HG02642 (cell line): ENCODE results near the gene UQCC2.

Experiments
- ATAC-seq: cut with Tn5 transposase; IDR thresholded peaks from one replicate; pipeline ENCODE4 v1.9.1; 2021; ENCODE audit warnings: mild to moderate bottlenecking; ENCODE audit not compliant: unreplicated experiment, poor library complexity

UQCC2 gene

GRCh38 chr6:33679761-33680160, 31.7 kb downstream of the UQCC2 start:
- ATAC-seq, result no peak

- no peak for ATAC-seq
These were observed 32.5 kb downstream of the UQCC2 start for GRCh38 chr6:33678932-33679490.

DNA sequence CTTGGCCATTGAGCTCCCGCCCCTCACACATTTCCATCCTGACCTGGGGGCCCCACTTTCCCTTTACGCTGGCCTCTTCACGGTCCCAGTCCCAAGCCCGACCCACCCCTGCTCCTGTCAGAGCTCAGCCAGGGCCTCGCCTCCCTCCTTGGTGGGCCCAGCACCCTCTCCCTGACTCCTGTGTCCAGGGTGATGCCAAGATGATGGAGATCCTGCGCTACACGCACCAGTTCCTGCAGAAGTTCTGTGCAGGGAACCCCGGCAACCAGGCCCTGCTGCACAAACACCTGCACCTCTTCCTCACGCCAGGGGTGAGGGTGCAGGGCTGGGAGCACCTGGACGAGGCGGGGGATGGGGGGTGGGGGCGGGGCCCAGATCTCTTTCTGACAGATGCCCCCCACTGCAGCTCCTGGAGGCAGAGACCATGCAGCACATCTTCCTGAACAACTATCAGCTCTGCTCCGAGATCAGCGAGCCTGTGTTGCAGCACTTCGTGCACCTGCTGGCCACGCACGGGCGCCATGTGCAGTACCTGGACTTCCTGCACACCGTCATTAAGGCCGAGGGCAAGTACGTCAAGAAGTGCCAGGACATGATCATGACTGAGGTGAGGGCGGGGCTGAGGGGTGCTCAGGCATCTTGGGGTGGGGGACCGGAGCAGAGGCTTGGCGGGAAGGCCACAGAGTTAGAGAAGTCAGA, 33.1 kb downstream of the UQCC2 start:
- ATAC-seq, result no peak

DNA sequence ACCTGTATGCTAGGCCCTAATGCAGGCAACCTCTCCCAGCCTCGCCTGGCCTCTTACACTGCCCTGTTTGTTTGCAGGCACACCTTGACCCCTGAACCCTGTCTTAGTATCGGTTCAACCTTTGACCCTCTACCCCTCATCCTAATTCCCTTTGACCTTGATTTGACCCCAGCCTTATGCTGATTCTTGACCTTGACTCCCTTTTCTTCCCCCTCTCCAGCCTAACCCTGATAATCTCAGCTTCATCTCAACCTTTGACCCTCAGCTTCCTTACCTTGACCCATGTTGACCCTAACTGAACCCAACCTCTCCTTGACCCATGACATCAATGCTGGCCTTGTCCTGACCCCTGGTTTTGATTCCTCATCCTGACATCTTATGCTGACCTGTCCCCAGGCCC, 33.8 kb downstream of the UQCC2 start:
- no peak for ATAC-seq

DNA sequence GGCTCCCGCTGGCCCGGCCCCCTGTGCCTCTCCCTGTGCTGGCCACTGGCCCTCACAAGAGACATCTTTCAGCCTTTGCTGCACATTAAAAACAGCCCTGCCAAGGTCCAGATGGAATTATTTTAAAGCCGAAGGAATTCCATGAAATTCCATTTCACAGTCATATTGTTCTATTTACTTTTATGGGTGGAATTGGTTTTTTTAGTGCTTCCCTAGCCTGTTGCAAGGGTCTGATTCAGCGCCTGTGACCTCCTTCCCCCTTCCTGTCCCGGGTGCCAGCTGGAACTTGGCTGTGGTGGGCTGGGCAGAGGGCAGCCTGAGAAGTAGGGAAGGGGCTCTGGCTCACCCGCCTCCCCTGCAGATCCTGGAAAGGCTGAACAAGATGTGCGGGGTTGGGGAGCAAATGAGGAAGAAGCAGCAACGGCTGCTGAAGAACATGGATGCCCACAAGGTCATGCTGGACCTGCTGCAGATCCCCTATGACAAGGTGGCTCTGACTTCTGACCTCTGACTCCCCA, 34.3 kb downstream of the UQCC2 start:
- ATAC-seq, result no peak

DNA sequence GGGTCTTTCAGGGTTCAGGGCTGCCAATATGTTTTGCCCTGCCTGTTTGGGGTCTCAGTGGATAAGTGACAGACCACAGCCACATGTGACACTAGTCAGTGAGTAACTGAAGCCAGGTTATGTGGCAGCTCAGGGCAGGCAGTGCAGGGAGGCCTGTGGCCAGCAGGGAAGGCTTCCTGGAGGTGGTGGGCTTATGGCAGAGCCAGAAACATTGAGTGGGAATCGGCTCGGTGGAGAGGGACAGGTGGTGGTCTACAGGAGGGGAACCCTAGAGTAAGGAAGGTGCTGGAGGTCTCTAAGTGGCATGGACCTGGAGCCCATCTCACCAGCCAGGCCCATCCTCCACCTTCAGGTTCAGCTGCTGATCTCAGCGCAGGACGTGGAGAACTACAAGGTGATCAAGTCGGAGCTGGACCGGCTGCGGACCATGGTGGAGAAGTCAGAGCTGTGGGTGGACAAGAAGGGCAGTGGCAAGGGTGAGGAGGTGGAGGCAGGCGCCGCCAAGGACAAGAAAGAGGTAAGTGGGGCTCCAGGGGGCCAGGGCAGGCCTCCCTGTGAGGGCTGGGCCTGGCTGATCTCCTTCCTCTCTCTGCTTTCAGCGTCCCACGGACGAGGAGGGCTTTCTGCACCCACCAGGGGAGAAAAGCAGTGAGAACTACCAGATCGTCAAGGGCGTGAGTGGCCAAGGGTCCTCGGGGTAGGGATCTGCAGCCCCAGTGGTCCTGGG, 34.9 kb downstream of the UQCC2 start:
- no peak for ATAC-seq

DNA sequence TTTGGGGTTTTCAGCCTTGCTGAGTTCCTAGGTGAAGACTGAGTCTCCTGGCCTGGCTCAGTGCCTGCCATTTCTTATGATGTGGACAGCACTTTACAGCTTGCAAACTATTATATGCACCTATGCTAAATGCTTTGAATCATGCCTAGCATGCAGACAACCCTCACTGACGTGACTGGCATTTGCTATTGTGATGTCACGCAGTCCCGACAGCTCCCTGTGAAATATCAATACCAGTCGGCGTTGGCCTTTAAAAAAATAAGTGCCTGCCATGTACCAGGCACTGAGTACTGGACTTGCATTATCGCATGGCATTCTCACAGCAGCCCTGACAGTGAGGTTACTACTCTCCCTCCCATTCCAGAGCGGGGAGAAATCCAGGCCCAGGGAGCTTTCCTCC, 35.5 kb downstream of the UQCC2 start:
- no peak for ATAC-seq

- no peak for ATAC-seq
These were observed 37.6 kb downstream of the UQCC2 start for GRCh38 chr6:33673851-33674250.

DNA sequence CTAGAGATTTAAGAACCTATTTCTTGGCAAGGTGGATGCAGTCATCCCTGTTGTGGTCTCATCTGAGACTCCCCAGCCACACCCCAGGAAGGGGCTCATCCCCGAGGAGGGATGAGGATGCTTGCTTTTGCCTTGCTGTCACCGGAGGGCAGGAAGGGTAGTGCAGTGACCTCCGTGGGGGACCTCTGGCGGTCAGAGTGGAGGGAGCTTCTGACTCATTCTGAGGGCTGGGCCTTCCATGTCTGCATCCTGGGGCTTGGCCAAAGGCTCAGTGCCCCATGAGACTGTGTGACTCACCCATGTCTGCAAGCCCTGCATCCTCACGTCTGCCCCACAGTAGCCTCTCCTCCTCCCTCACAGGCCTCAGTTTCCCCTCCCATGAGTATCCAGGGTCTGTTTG, 38.7 kb downstream of the UQCC2 start:
- no peak for ATAC-seq

- ATAC-seq, result no peak
These were observed 39.8 kb downstream of the UQCC2 start for GRCh38 chr6:33671744-33672072.

- no peak for ATAC-seq
These were observed 40.3 kb downstream of the UQCC2 start for GRCh38 chr6:33670971-33671743.

DNA sequence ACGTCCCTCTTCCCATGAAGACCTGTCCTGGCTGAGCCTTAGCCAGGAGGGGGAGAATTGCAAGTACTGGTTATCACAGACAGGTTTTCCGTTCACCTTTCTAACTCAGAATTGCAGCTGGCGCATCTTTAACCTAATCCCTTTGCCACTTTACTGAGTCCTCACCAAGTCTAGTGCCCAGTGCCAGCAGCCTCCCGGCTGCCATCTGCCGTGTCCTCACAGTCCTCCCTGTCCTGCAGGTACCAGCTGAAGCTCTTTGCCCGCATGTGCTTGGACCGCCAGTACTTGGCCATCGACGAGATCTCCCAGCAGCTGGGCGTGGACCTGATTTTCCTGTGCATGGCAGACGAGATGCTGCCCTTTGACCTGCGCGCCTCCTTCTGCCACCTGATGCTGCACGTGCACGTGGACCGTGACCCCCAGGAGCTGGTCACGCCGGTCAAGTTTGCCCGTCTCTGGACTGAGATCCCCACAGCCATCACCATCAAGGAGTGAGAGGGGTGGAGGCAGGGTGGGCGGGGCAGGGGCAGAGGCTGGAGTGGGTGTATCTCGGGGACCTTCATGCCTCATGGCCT, 41.3 kb downstream of the UQCC2 start:
- ATAC-seq, result no peak

DNA sequence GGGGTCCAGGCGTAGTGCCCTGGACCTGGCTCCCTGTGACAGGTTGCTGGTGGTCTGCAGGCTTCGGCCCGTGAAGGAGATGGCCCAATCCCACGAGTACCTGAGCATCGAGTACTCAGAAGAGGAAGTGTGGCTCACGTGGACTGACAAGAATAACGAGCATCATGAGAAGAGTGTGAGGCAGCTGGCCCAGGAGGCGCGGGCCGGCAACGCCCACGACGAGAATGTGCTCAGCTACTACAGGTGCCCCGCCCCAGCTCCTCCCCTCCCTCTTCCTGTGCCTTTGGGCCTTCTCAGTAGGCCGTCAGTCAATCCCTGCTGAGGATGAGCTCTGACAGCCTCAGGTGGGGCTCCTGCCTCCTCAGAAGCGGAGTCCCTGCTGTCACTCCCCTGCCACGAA, 42.6 kb downstream of the UQCC2 start:
- ATAC-seq, result no peak

- ATAC-seq, result no peak
These were observed 43.2 kb downstream of the UQCC2 start for GRCh38 chr6:33668328-33668727.

DNA sequence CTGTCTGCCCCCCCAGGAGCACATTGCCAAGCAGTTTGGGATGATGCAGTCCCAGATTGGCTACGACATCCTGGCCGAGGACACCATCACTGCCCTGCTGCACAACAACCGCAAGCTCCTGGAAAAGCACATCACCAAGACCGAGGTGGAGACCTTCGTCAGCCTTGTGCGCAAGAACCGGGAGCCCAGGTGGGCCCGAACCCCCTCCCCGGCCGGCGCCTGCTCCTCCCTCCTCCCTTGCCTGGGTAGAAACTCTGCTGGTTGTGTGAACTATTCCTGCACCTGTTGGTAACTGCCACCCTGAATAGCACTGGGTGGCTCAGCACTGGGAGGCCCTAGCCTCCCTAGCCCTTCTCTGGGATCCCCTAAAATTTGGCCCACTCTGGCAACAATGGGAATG, 43.7 kb downstream of the UQCC2 start:
- no peak for ATAC-seq

DNA sequence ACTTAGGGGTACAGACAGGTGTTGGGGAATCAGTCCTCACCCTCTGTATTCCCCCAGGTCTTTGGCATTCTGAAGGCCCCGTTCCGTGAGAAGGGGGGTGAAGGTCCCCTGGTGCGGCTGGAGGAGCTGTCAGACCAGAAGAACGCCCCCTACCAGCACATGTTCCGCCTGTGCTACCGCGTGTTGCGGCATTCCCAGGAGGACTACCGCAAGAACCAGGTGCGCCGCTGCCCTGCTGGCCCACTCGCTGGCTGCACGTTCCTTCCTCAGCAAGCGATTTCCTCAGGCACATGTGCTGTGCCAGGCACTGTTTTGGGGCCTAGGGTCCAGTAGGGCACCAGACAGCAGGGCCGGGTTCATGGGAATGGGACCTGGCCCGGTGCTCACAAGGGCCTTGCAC, 44.4 kb downstream of the UQCC2 start:
- no peak for ATAC-seq

DNA sequence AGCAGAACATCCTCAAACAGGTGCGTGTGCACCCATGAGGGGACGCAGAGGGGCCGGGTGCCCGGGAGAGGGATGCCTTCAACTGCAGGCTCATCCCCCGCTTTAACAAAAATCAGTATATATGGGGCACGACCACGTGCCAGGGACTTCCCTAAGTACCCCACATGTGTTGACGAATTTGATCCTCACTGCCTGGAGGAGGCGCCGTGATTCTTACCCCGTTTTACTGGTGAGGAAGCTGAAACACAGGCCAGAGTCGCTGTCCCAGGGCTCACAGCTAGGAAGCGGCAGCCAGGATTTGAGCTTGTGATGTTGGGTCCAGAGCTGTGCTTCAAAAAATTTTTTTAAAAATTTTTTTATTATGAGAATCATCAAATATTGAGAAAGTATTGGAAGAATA, 45.5 kb downstream of the UQCC2 start:
- no peak for ATAC-seq

DNA sequence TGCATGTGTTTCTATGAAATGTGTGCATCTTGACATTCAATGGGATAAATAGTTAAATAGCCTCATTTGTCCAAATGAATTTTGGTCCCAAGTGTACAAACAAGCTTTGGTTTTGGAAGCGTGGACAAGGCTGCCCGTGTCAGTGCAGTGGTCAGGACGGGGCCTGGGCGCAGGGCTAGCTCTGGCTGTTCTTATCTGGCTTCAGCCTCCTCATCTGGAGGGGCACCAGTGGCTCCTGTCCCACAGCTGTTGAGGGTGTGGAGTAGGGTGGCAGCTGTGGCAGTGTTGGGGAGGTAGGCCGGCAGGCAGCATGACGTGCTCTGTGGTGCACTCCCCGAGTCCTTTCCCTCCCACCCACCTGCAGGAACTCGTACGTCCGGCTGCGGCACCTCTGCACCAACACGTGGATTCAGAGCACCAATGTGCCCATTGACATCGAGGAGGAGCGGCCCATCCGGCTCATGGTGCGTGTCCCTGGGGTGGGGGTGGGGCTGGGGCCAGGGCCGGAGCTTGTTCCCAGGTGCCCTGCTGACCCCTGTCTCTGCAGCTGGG, 46.9 kb downstream of the UQCC2 start:
- no peak for ATAC-seq

GRCh38 chr6:33663727-33664449, 47.6 kb downstream of the UQCC2 start:
- no peak for ATAC-seq

GRCh38 chr6:33663028-33663427, 48.5 kb downstream of the UQCC2 start:
- no peak for ATAC-seq
